Measurements from ENCODE around the gene EVL.

The EVL gene

GRCh38 chr14:100085462-100085861 is 20.2 kb downstream of the EVL start:
- DNase-seq: peak in 1 of 5 experiments; percentile 91

GRCh38 chr14:100086361-100086760 is 21.1 kb downstream of the EVL start:
- DNase-seq: no peak

GRCh38 chr14:100088226-100088625 is 23.0 kb downstream of the EVL start:
- DNase-seq: no peak

GRCh38 chr14:100091386-100091785 is 26.2 kb downstream of the EVL start:
- no peak for DNase-seq

- DNase-seq: no peak
Measured at GRCh38 chr14:100092832-100093231, 27.6 kb downstream of the EVL start.

GRCh38 chr14:100093319-100093718 is 28.1 kb downstream of the EVL start:
- no peak for DNase-seq

GRCh38 chr14:100096656-100097055 is 31.4 kb downstream of the EVL start:
- no peak for DNase-seq

- no peak for DNase-seq
Measured at GRCh38 chr14:100098171-100098570, 32.9 kb downstream of the EVL start.

- DNase-seq: no peak
Measured at GRCh38 chr14:100100032-100100703, 34.9 kb downstream of the EVL start.

GRCh38 chr14:100102156-100102785 is 37.0 kb downstream of the EVL start:
- no peak for DNase-seq

- peak in 1 of 5 experiments; percentile 78 for DNase-seq
Measured at GRCh38 chr14:100103250-100104005, 38.2 kb downstream of the EVL start.

- no peak for DNase-seq
Measured at GRCh38 chr14:100104006-100104352, 38.8 kb downstream of the EVL start.

GRCh38 chr14:100104523-100105300 is 39.5 kb downstream of the EVL start:
- DNase-seq: peak in 1 of 5 experiments; percentile 45

- peak in 2 of 5 experiments; percentile 48 to 66 for DNase-seq
Measured at GRCh38 chr14:100105357-100106169, 40.3 kb downstream of the EVL start.

- DNase-seq: peak in 4 of 5 experiments; percentile 27 to 83 (median 58)
Measured at GRCh38 chr14:100106250-100107112, 41.3 kb downstream of the EVL start.

GRCh38 chr14:100107236-100107635 is 42.0 kb downstream of the EVL start:
- DNase-seq: peak in 1 of 5 experiments; percentile 35

GRCh38 chr14:100108042-100108825 is 43.0 kb downstream of the EVL start:
- peak; percentile 70 to 86 (median 81) for DNase-seq

- no peak for DNase-seq
Measured at GRCh38 chr14:100108840-100109593, 43.8 kb downstream of the EVL start.

GRCh38 chr14:100109594-100109955 is 44.4 kb downstream of the EVL start:
- no peak for DNase-seq
